HEK293 (cell line): ENCODE results near the gene SBF2.

ENCODE experiments used
- CTCF ChIA-PET: fragments of 350-600 bp; formaldehyde crosslinking; extraction: SDS; loops from one replicate; lab custom pipeline; 2021; ENCODE audit warnings: antibody characterized with exemption; lab: Yijun Ruan, JAX
- POLR2A ChIA-PET: fragments of 300-600 bp; formaldehyde crosslinking; extraction: SDS; loops from one replicate; lab custom pipeline; 2020; ENCODE audit warnings: antibody characterized with exemption, inconsistent platforms; lab: Yijun Ruan, JAX
- H3K27ac ChIP-seq: fragments of 200-500 bp; sonication (Bioruptor generic); 2 replicates; pipeline ENCODE4 v1.5.1; 2014; ENCODE audit warnings: low read depth, low read length, control low read depth, inconsistent platforms; ENCODE audit errors: extremely low read depth
- H3K36me3 ChIP-seq, 2 experiments: fragments of 200-500 bp in 1 of 2; sonication (Bioruptor generic) in 1 of 2; 1 replicate in 1 of 2; 2 replicates in 1 of 2; pipeline ENCODE4 v1.5.1; 2014 to 2017; ENCODE audit warnings: inconsistent platforms in 2 of 2, low read length in 2 of 2; ENCODE audit not compliant: control insufficient read depth in 2 of 2, insufficient read depth in 1 of 2
- H3K4me1 ChIP-seq: fragments of 200-500 bp; sonication (Bioruptor generic); 2 replicates; pipeline ENCODE4 v1.5.1; 2014; ENCODE audit warnings: mild to moderate bottlenecking, low read length, inconsistent platforms; ENCODE audit not compliant: control insufficient read depth, insufficient read depth
- H3K4me3 ChIP-seq: 2 replicates; pipeline ENCODE4 v1.5.1; 2011; ENCODE audit warnings: low read depth, mild to moderate bottlenecking, control low read depth, low read length, moderate library complexity
- H3K9me3 ChIP-seq: fragments of 200-500 bp; sonication (Bioruptor generic); 2 replicates; pipeline ENCODE4 v1.5.1; 2014; ENCODE audit warnings: low read depth, low read length, inconsistent platforms; ENCODE audit not compliant: control insufficient read depth, insufficient read depth
- BCL6B ChIP-seq: fragments of 450-650 bp; formaldehyde crosslinking; IDR thresholded peaks from 2 replicates; pipeline ENCODE4 v1.5.1; 2017; ENCODE audit warnings: missing biosample characterization, missing genetic modification characterization
- FEZF1 ChIP-seq: fragments of 450-650 bp; formaldehyde crosslinking; IDR thresholded peaks from 2 replicates; pipeline ENCODE4 v1.5.1; 2016; ENCODE audit warnings: missing biosample characterization, missing genetic modification characterization
- GLIS1 ChIP-seq: fragments of 450-650 bp; formaldehyde crosslinking; IDR thresholded peaks from 2 replicates; pipeline ENCODE4 v1.5.1; 2016; ENCODE audit warnings: missing biosample characterization, missing genetic modification characterization
- GLIS2 ChIP-seq: fragments of 450-650 bp; formaldehyde crosslinking; IDR thresholded peaks from 2 replicates; pipeline ENCODE4 v1.5.1; 2016; ENCODE audit warnings: missing biosample characterization, missing genetic modification characterization
- SP7 ChIP-seq: fragments of 450-650 bp; formaldehyde crosslinking; IDR thresholded peaks from 2 replicates; pipeline ENCODE4 v1.5.1; 2016; ENCODE audit warnings: missing biosample characterization, missing genetic modification characterization
- TCF7L2 ChIP-seq: IDR thresholded peaks from 2 replicates; pipeline ENCODE4 v1.6.1; 2011; ENCODE audit warnings: low read depth, mild to moderate bottlenecking, inconsistent platforms, low read length, moderate library complexity, borderline replicate concordance
- ZBTB21 ChIP-seq: fragments of 450-650 bp; formaldehyde crosslinking; IDR thresholded peaks from 2 replicates; pipeline ENCODE4 v1.5.1; 2017; ENCODE audit warnings: missing biosample characterization, missing genetic modification characterization
- ZFP37 ChIP-seq: fragments of 450-650 bp; formaldehyde crosslinking; IDR thresholded peaks from 2 replicates; pipeline ENCODE4 v1.5.1; 2016; ENCODE audit warnings: missing biosample characterization, missing genetic modification characterization
- ZIC2 ChIP-seq: fragments of 450-650 bp; formaldehyde crosslinking; IDR thresholded peaks from 2 replicates; pipeline ENCODE4 v1.5.1; 2016; ENCODE audit warnings: missing biosample characterization, missing genetic modification characterization
- ZNF114 ChIP-seq: fragments of 450-650 bp; formaldehyde crosslinking; IDR thresholded peaks from 2 replicates; pipeline ENCODE4 v1.5.0; 2017; ENCODE audit warnings: missing biosample characterization, missing genetic modification characterization
- ZNF157 ChIP-seq: fragments of 450-650 bp; formaldehyde crosslinking; IDR thresholded peaks from 2 replicates; pipeline ENCODE4 v1.5.1; 2016; ENCODE audit warnings: missing biosample characterization, missing genetic modification characterization
- ZNF211 ChIP-seq: fragments of 450-650 bp; formaldehyde crosslinking; IDR thresholded peaks from 2 replicates; pipeline ENCODE4 v1.5.1; 2016; ENCODE audit warnings: low read depth, missing biosample characterization, missing genetic modification characterization
- ZNF248 ChIP-seq: fragments of 450-650 bp; formaldehyde crosslinking; IDR thresholded peaks from 2 replicates; pipeline ENCODE4 v1.5.1; 2017; ENCODE audit warnings: missing biosample characterization, missing genetic modification characterization
- ZNF366 ChIP-seq: fragments of 450-650 bp; formaldehyde crosslinking; conservative IDR thresholded peaks from 2 replicates; pipeline ENCODE4 v1.5.1; 2016; ENCODE audit warnings: missing biosample characterization, missing genetic modification characterization
- ZNF426 ChIP-seq: fragments of 450-650 bp; formaldehyde crosslinking; IDR thresholded peaks from 2 replicates; pipeline ENCODE4 v1.5.1; 2017; ENCODE audit warnings: missing biosample characterization, missing genetic modification characterization, mild to moderate bottlenecking, inconsistent platforms, moderate library complexity
- ZNF510 ChIP-seq: fragments of 450-650 bp; formaldehyde crosslinking; IDR thresholded peaks from 2 replicates; pipeline ENCODE4 v1.5.1; 2018; ENCODE audit warnings: mild to moderate bottlenecking, missing genetic modification characterization, missing biosample characterization; ENCODE audit not compliant: insufficient replicate concordance
- ZNF549 ChIP-seq: fragments of 450-650 bp; IDR thresholded peaks from 2 replicates; pipeline ENCODE4 v1.5.1; 2018; ENCODE audit warnings: missing biosample characterization, missing genetic modification characterization, mild to moderate bottlenecking, inconsistent platforms, moderate library complexity
- ZNF558 ChIP-seq: fragments of 450-650 bp; formaldehyde crosslinking; IDR thresholded peaks from 2 replicates; pipeline ENCODE4 v1.5.1; 2016; ENCODE audit warnings: missing biosample characterization, missing genetic modification characterization
- ZNF571 ChIP-seq: fragments of 450-650 bp; formaldehyde crosslinking; IDR thresholded peaks from 2 replicates; pipeline ENCODE4 v1.5.0; 2017; ENCODE audit warnings: missing biosample characterization, missing genetic modification characterization
- ZNF610 ChIP-seq: fragments of 450-650 bp; formaldehyde crosslinking; IDR thresholded peaks from 2 replicates; pipeline ENCODE4 v1.5.1; 2016; ENCODE audit warnings: missing biosample characterization, missing genetic modification characterization, borderline replicate concordance
- ZNF623 ChIP-seq: fragments of 450-650 bp; formaldehyde crosslinking; IDR thresholded peaks from 2 replicates; pipeline ENCODE4 v1.5.1; 2016; ENCODE audit warnings: missing biosample characterization, missing genetic modification characterization
- ZNF629 ChIP-seq: fragments of 450-650 bp; formaldehyde crosslinking; IDR thresholded peaks from 2 replicates; pipeline ENCODE4 v1.5.1; 2017; ENCODE audit warnings: missing biosample characterization, missing genetic modification characterization
- ZNF639 ChIP-seq: fragments of 450-650 bp; formaldehyde crosslinking; IDR thresholded peaks from 2 replicates; pipeline ENCODE4 v1.5.1; 2016; ENCODE audit warnings: missing biosample characterization, missing genetic modification characterization
- ZNF658 ChIP-seq: fragments of 450-650 bp; formaldehyde crosslinking; IDR thresholded peaks from 2 replicates; pipeline ENCODE4; 2016; ENCODE audit warnings: missing biosample characterization, missing genetic modification characterization
- ZNF707 ChIP-seq: fragments of 450-650 bp; formaldehyde crosslinking; IDR thresholded peaks from 2 replicates; pipeline ENCODE4 v1.5.1; 2016; ENCODE audit warnings: missing biosample characterization, missing genetic modification characterization
- ZNF747 ChIP-seq: fragments of 450-650 bp; formaldehyde crosslinking; IDR thresholded peaks from 2 replicates; pipeline ENCODE4 v1.5.1; 2016; ENCODE audit warnings: missing biosample characterization, missing genetic modification characterization
- ZNF768 ChIP-seq: fragments of 450-650 bp; formaldehyde crosslinking; IDR thresholded peaks from 2 replicates; pipeline ENCODE4 v1.5.1; 2018; ENCODE audit warnings: missing biosample characterization, mild to moderate bottlenecking, missing genetic modification characterization
- ZNF785 ChIP-seq: fragments of 450-650 bp; formaldehyde crosslinking; IDR thresholded peaks from 2 replicates; pipeline ENCODE4 v1.5.1; 2016; ENCODE audit warnings: missing biosample characterization, missing genetic modification characterization
- ZSCAN16 ChIP-seq: fragments of 450-650 bp; formaldehyde crosslinking; IDR thresholded peaks from 2 replicates; pipeline ENCODE4 v1.5.1; 2016; ENCODE audit warnings: missing biosample characterization, missing genetic modification characterization

SBF2 gene

GRCh38 chr11:10096987-10097386 lies 197.0 kb downstream of the SBF2 start (continued):
- TF ChIP-seq ZNF639 (tag by site-specific recombination): no peak
- TF ChIP-seq ZNF785: no peak
- TF ChIP-seq ZBTB21: no peak
- no peak for TF ChIP-seq ZNF211
- no peak for TF ChIP-seq ZNF549
- TF ChIP-seq ZNF623 (tag by site-specific recombination): no peak
- no peak for TF ChIP-seq ZNF157
- no peak for TF ChIP-seq ZIC2
- no peak for TF ChIP-seq FEZF1 (tag by site-specific recombination)
- TF ChIP-seq GLIS1: no peak
- no peak for TF ChIP-seq ZNF768 (tag by site-specific recombination)

GRCh38 chr11:10095412-10096208 lies 198.4 kb downstream of the SBF2 start:
- Histone ChIP-seq H3K9me3 (no peaks in the 10 kb centered on the region), H3K36me3 (no peaks in the 10 kb centered on the region), H3K27ac (no peak overlapping the region), H3K4me1 (no peaks in the 10 kb centered on the region), H3K4me3 (no peak overlapping the region)
- CTCF ChIA-PET: no interaction called here
- POLR2A ChIA-PET: no interaction called here
- TF ChIP-seq GLIS2 (no peak), ZNF426 (no peak), ZNF558 (tag by site-specific recombination) (no peak), BCL6B (tag by site-specific recombination) (no peak), ZNF747 (no peak), ZNF629 (tag by site-specific recombination) (no peak), ZNF248 (tag by site-specific recombination) (no peak), ZFP37 (no peak), ZNF366 (tag by site-specific recombination) (no peak), ZSCAN16 (no peak), ZNF571 (tag by site-specific recombination) (no peak)

GRCh38 chr11:10092426-10092825 lies 201.6 kb downstream of the SBF2 start:
- no peaks in the 10 kb centered on the region for H3K9me3 ChIP-seq
- no peak for TF ChIP-seq ZNF610 (tag by site-specific recombination)
- TF ChIP-seq ZNF114 (tag by site-specific recombination): no peak
- TF ChIP-seq ZNF623 (tag by site-specific recombination): no peak
- TF ChIP-seq ZNF707 (tag by site-specific recombination): no peak
- TF ChIP-seq ZNF658 (tag by site-specific recombination): no peak
- TF ChIP-seq SP7 (tag by site-specific recombination): no peak
- no peak for TF ChIP-seq TCF7L2
- TF ChIP-seq ZNF747: no peak
- TF ChIP-seq ZNF510 (tag by site-specific recombination): no peak
- POLR2A ChIA-PET: no interaction called here
- no peaks in the 10 kb centered on the region for H3K36me3 ChIP-seq
- no peaks in the 10 kb centered on the region for H3K4me1 ChIP-seq
- CTCF ChIA-PET: interaction anchor here (0.5 to 1.7 kb wide), 4 partner anchors 16 to 633 kb away, joined by 3 to 11 read pairs (median 3); no protein-coding TSS in a partner anchor
- H3K4me3 ChIP-seq: no peak overlapping the region
- H3K27ac ChIP-seq: no peak overlapping the region
